Adrenal gland (tissue), 12 donors: ENCODE measurements around the gene TNIK. TPM values are rescaled to one million over a fixed set of nuclear protein-coding genes. Genes with fewer than 3 reads are reported as not detected.

Source experiments
- DNase-seq, 7 donors: peaks; one replicate each; pipeline ENCODE4 v3.0.0-alpha.2; 2019 to 2020
- H3K27ac ChIP-seq, 5 donors: fragments of 200-600 bp; sonication (generic) in 4 of 5; 1 replicate in 3 of 5; 2 replicates in 2 of 5; pipeline versions ENCODE4 v1.5.1 to v1.8.0; 2016 to 2020; ENCODE audit warnings: mild to moderate bottlenecking in 1 of 5
- H3K27me3 ChIP-seq: fragments of 200-600 bp; 2 replicates; pipeline ENCODE4 v1.8.0; 2021
- H3K36me3 ChIP-seq, 2 donors: fragments of 200-600 bp; replicated peaks in 1 of 2; 1 replicate in 1 of 2; 2 replicates in 1 of 2; pipeline versions ENCODE4 v1.5.1 to v1.8.0; 2018 to 2022
- H3K4me1 ChIP-seq, 2 donors: fragments of 200-600 bp; replicated peaks in 1 of 2; 1 replicate in 1 of 2; 2 replicates in 1 of 2; pipeline versions ENCODE4 v1.5.1 to v1.8.0; 2018 to 2021
- H3K4me3 ChIP-seq, 4 donors: fragments of 200-600 bp; sonication (generic) in 3 of 4; one replicate each; pipeline ENCODE4 v1.5.1; 2016 to 2018
- H3K9me3 ChIP-seq, 3 donors: fragments of 200-600 bp; sonication (generic) in 1 of 3; replicated peaks in 1 of 3; 1 replicate in 2 of 3; 2 replicates in 1 of 3; pipeline versions ENCODE4 v1.5.1 to v1.8.0; 2016 to 2021
- POLR2A ChIP-seq, 2 donors: fragments of 450-650 bp; IDR thresholded peaks; one replicate each; pipeline ENCODE4 v1.6.1; 2017; ENCODE audit warnings: antibody characterized with exemption in 2 of 2, mild to moderate bottlenecking in 2 of 2, moderate library complexity in 1 of 2
- WGBS, 4 donors: extraction: QIAGEN DNeasy Blood & Tissue Kit in 2 of 4; methylation state at CpG; one replicate each; pipeline versions ENCODE4 v1.1.5 to v1.1.7; 2013 to 2017; 5-methylcytosine and 5-hydroxymethylcytosine counted together
- intact Hi-C, 2 donors: fragments of 100-400 bp; cut with DNase I; formaldehyde crosslinking; loops; one replicate each; pipeline versions ENCODE4 v1.14.1 to v1.15.0; 2022 to 2023
- polyA plus RNA-seq, 3 donors: library from polyadenylated mRNA; stranded (reverse); fragments of 200-250 nt in 2 of 3; fragments of 350-450 nt in 1 of 3; fragmentation: Illumina TruSeq in 1 of 3; extraction: RNeasy Lipid Tissue Mini Kit (QIAGEN cat#74804) in 1 of 3; gene quantifications; one replicate each; pipeline ENCODE4 v1.2.3, GENCODE V29; 2013 to 2014
- total RNA-seq, 9 donors: library from RNA; depleted of rRNA in 4 of 9; stranded (reverse); fragments of >200 nt in 4 of 9; fragments of 120-200 nt in 1 of 9; fragmentation: NEBNext Ultra II Directional in 1 of 9; extraction: Animal tissue kit (Norgen Biotek cat#: 25700) in 1 of 9; gene quantifications; one replicate each; pipeline versions ENCODE4 v1.1.0 to v1.2.4, GENCODE V29; 2013 to 2023
- TF ChIP-seq, protein P1 (sequence below), 6 experiments: fragments of 450-650 bp in 4 of 6; fragments of 200-600 bp in 2 of 6; sonication (generic) in 1 of 6; IDR thresholded peaks; 1 replicate in 5 of 6; 2 replicates in 1 of 6; pipeline versions ENCODE4 v1.5.1 to v1.8.0; 2016 to 2021; ENCODE audit warnings: antibody characterized with exemption in 6 of 6, mild to moderate bottlenecking in 2 of 6, moderate library complexity in 1 of 6
- donor health status: healthy with polysubstance abuse.
- donor health status: Bipolar disorder and iron deficiency.
- donor health status: DM: yes; HTN: yes; CAD: no.
- donor health status: DM: no; HTN: no; CAD: no.
- donor health status: DM: no; HTN: no; CAD: no.
- donor health status: DM: yes; HTN: yes; CAD: no.

Gene TNIK
- total and polyA plus RNA-seq, 12 donors = 4.9 to 33.1 (median 10.7) TPM

DNA sequence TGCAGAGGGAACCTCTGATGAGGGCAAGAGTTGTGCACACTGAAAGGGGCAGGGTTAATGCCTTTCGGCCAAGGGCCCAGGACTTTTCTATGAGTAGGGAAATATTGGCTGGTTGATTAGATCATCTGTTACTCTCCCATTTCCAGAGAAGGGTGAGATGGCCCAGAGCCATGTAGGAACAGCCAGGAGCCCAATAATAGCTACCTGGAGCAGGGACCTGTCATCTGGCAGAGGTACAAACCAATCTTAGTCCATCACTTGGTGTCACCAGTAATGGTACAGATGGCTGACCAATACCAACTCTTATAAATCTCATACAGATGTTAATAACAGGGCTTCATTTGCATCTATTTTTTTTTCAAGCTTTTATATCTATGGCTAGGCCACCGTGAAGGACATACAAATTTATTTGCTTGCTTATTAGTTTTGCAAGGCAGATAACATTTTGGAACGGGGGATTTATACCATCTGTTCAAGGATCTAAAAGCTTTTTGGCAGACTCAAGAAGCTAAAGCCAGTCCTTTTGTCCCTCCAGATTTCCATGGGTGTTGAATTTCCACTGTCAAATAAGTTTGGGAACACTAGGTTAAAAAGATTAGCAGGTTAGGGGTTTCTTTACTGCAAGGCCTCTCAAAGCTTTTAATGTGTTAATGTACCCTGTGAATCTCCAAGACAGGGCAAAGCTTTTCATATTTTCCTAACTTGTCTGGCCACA is 79.3 kb downstream of the TNIK start:
- no peaks in the 10 kb centered on the region for H3K9me3 ChIP-seq
- DNase-seq = no peak
- no peak overlapping the region for H3K4me3 ChIP-seq
- H3K27me3 ChIP-seq = no peaks in the 10 kb centered on the region
- intact Hi-C loops = no loop called here
- no peak overlapping the region for H3K27ac ChIP-seq
- H3K4me1 ChIP-seq = peaks cover 0 to 18% of the 10 kb centered on the region in 2 donors
- no peak for TF ChIP-seq POLR2A (IDR thresholded peaks at IDR 0.05)
- TF ChIP-seq, protein P1, sequence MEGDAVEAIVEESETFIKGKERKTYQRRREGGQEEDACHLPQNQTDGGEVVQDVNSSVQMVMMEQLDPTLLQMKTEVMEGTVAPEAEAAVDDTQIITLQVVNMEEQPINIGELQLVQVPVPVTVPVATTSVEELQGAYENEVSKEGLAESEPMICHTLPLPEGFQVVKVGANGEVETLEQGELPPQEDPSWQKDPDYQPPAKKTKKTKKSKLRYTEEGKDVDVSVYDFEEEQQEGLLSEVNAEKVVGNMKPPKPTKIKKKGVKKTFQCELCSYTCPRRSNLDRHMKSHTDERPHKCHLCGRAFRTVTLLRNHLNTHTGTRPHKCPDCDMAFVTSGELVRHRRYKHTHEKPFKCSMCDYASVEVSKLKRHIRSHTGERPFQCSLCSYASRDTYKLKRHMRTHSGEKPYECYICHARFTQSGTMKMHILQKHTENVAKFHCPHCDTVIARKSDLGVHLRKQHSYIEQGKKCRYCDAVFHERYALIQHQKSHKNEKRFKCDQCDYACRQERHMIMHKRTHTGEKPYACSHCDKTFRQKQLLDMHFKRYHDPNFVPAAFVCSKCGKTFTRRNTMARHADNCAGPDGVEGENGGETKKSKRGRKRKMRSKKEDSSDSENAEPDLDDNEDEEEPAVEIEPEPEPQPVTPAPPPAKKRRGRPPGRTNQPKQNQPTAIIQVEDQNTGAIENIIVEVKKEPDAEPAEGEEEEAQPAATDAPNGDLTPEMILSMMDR (IDR thresholded peaks at IDR 0.05) = no peak
- 33 to 40% (median 35%) methylated on average over 3 of the region's 3 CpGs for WGBS, 4 donors
- H3K36me3 ChIP-seq = no peaks in the 10 kb centered on the region

DNA sequence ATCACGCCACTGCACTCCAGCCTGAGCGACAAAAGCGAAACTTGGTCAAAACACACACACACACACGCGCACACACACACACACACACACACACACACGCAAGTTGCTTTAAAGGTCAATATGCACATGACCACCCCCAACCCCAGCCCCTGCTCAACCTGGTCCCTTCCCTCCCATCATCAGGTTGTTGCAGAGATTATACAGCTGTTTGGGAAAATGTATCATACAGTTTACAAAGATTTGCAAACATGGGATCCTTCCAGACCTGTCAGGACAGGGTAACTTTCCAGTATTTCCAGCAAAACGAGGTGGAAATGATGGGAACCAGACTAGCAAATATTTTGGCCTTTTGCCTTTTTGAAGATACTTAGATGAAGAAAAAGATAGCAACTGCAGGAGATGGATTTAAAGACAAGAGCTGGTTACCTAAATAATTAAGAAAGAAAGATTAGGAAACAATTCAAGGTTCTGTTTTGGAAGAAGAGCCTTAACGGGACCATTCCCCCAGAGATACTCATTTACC is 80.2 kb downstream of the TNIK start:
- Histone ChIP-seq H3K27ac (no peak overlapping the region), H3K36me3 (no peaks in the 10 kb centered on the region), H3K9me3 (no peaks in the 10 kb centered on the region), H3K27me3 (no peaks in the 10 kb centered on the region), H3K4me3 (no peak overlapping the region), H3K4me1 (peaks cover 3 to 22% of the 10 kb centered on the region in 2 donors)
- TF ChIP-seq, protein P1 (IDR thresholded peaks at IDR 0.05) = no peak
- no peak for TF ChIP-seq POLR2A (IDR thresholded peaks at IDR 0.05)
- intact Hi-C loops = no loop called here
- 75 to 80% (median 78%) methylated on average over 8 of the region's 8 CpGs for WGBS, 4 donors
- no peak for DNase-seq

DNA sequence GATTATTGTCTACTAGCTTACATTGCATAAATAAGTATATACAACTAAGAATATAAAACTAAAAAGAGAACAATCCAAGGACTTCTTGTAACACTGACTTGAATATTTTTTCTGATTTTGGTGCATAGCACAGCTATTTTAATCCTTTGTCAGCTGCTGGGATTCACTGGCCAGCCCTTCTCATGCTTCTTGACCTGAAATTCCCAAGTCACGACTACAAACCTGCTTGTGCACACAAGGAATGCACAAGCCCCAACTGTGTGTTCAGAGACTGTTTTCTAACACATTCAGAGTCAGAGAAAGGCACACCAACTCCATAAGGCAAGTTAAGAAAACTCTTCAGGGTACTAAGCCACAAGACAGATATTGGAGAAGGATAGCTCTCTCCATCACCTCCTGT is 80.9 kb downstream of the TNIK start:
- intact Hi-C loops = no loop called here
- TF ChIP-seq, protein P1 (IDR thresholded peaks at IDR 0.05) = no peak
- no peak for TF ChIP-seq POLR2A (IDR thresholded peaks at IDR 0.05)
- H3K4me1 ChIP-seq = peaks cover 3 to 30% of the 10 kb centered on the region in 2 donors

DNA sequence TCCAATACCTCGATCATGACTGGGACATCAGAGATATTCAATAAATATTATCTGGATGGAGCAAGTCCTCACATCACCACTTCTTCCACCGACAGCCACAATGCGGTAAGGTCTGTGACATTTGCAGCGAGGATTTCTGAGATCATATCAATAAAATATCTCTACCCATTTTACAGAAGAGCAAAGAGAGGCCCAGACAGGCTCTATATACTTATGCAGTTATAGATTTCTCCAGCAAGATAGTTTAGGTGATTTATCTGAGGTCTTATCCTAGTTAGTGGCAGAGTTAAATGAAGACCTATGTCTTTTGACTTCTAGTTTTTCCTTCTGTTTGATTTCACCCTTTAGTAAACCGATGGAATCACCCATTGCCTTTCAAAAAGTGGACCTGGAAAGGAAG is 81.6 kb downstream of the TNIK start:
- no peaks in the 10 kb centered on the region for H3K27me3 ChIP-seq
- H3K36me3 ChIP-seq = no peaks in the 10 kb centered on the region
- TF ChIP-seq, protein P1 (IDR thresholded peaks at IDR 0.05) = no peak
- TF ChIP-seq POLR2A (IDR thresholded peaks at IDR 0.05) = no peak
- peaks cover 3 to 37% of the 10 kb centered on the region in 2 donors for H3K4me1 ChIP-seq
- intact Hi-C loops = no loop called here
- H3K9me3 ChIP-seq = no peaks in the 10 kb centered on the region
- H3K4me3 ChIP-seq = no peak overlapping the region
- no peak for DNase-seq
- H3K27ac ChIP-seq = no peak overlapping the region
- WGBS, 4 donors = 95 to 99% (median 97%) methylated on average over 5 of the region's 5 CpGs

More for the DNA sequence above, 80.9 kb downstream of the TNIK start:
- no peaks in the 10 kb centered on the region for H3K27me3 ChIP-seq
- 61 to 88% (median 82%) methylated on average over 1 of the region's 1 CpG for WGBS, 4 donors
- no peak for DNase-seq
- no peak overlapping the region for H3K27ac ChIP-seq
- no peak overlapping the region for H3K4me3 ChIP-seq
- H3K36me3 ChIP-seq = no peaks in the 10 kb centered on the region
- H3K9me3 ChIP-seq = no peaks in the 10 kb centered on the region
